Body of pancreas (tissue), 4 donors: ENCODE data around the gene FAM20C. TPM values are rescaled to one million over a fixed set of nuclear protein-coding genes. Genes with fewer than 3 reads are reported as not detected.
"Not testable (repeated sequence)": the region's sequence is repeated elsewhere in the genome, so short reads cannot be mapped to it uniquely, and the experiment has no call there.

Experiments used
- ATAC-seq: fragments of 150-250 bp; one replicate; pipeline ENCODE4 v1.9.1; 2016
- DNase-seq, 4 donors: peaks; one replicate each; pipeline ENCODE4 v3.0.0-alpha.2; 2019
- H3K27ac ChIP-seq, 4 donors: fragments of 200-600 bp; sonication (generic); 1 replicate in 3 of 4; 2 replicates in 1 of 4; pipeline versions ENCODE4 v1.5.1 to v1.6.1; 2016 to 2019; ENCODE audit warnings: mild to moderate bottlenecking in 1 of 4, mixed read lengths in 1 of 4, moderate library complexity in 1 of 4
- H3K27me3 ChIP-seq, 2 donors: fragments of 200-600 bp; sonication (generic); one replicate each; pipeline ENCODE4 v1.6.0; 2016; ENCODE audit warnings: mild to moderate bottlenecking in 1 of 2
- H3K36me3 ChIP-seq, 2 donors: fragments of 200-600 bp; sonication (generic); replicated peaks in 1 of 2; 2 replicates each; pipeline ENCODE4 v1.5.1; 2016; ENCODE audit warnings: low read depth in 2 of 2; ENCODE audit not compliant: insufficient read depth in 1 of 2
- H3K4me1 ChIP-seq: fragments of 200-600 bp; sonication (generic); one replicate; pipeline ENCODE4 v1.6.0; 2016
- H3K4me3 ChIP-seq, 2 donors: fragments of 200-600 bp; sonication (generic); 1 replicate in 1 of 2; 2 replicates in 1 of 2; pipeline ENCODE4 v1.5.1; 2016 to 2019
- H3K9me3 ChIP-seq, 3 donors: fragments of 200-600 bp; sonication (generic); 1 replicate in 2 of 3; 2 replicates in 1 of 3; pipeline ENCODE4 v1.5.1; 2016
- CTCF ChIP-seq, 7 experiments: fragments of 450-650 bp in 4 of 7; fragments of 200-600 bp in 3 of 7; sonication (generic) in 3 of 7; IDR thresholded peaks; one replicate each; pipeline ENCODE4 v1.5.1; 2016 to 2019; ENCODE audit warnings: antibody characterized with exemption in 7 of 7
- POLR2A ChIP-seq, 3 donors: fragments of 450-650 bp; IDR thresholded peaks; one replicate each; pipeline ENCODE4 v1.6.1; 2016; ENCODE audit warnings: antibody characterized with exemption in 3 of 3, mild to moderate bottlenecking in 2 of 3
- WGBS, 2 donors: methylation state at CpG; one replicate each; pipeline ENCODE4 v1.1.5; 2017; 5-methylcytosine and 5-hydroxymethylcytosine counted together
- intact Hi-C: fragments of 100-400 bp; cut with DNase I; formaldehyde crosslinking; loops from one replicate; pipeline ENCODE4 v1.15.1; 2023
- total RNA-seq, 2 donors: library from RNA; depleted of rRNA; stranded (reverse); fragments of >200 nt; gene quantifications; one replicate each; pipeline ENCODE4 v1.1.0, GENCODE V29; 2016

FAM20C gene
- total RNA-seq, 2 donors from 2014 or later: 12.7 to 26.0 TPM

- Histone ChIP-seq H3K4me3 (no peak overlapping the region), H3K27me3 (no peaks in the 10 kb centered on the region), H3K4me1 (no peaks in the 10 kb centered on the region), H3K27ac (no peak overlapping the region), H3K9me3 (no peaks in the 10 kb centered on the region), H3K36me3 (peaks cover 0 to 8% of the 10 kb centered on the region in 2 donors)
- no peak for TF ChIP-seq POLR2A (IDR thresholded peaks at IDR 0.05)
- peak in 3 of 7 experiments; percentile 17 to 26 (median 18) for TF ChIP-seq CTCF (IDR thresholded peaks at IDR 0.05)
- intact Hi-C loops: no loop called here
- 64 to 79% methylated on average over 6 to 10 of the region's 10 CpGs for WGBS, 2 donors
- ATAC-seq (no peak), DNase-seq (peak in 1 of 4 donors; percentile 24)
Measured at GRCh38 chr7:200704-201103, 8.3 kb downstream of the FAM20C start.

GRCh38 chr7:204326-204725 lies 12.0 kb downstream of the FAM20C start:
- no peaks in the 10 kb centered on the region for H3K27me3 ChIP-seq
- no peak for ATAC-seq
- WGBS, 2 donors: 90 to 93% methylated on average over 14 to 15 of the region's 17 CpGs
- H3K36me3 ChIP-seq: no peaks in the 10 kb centered on the region
- intact Hi-C loops: no loop called here
- H3K9me3 ChIP-seq: no peaks in the 10 kb centered on the region
- no peak for DNase-seq
- H3K4me3 ChIP-seq: no peak overlapping the region
- H3K4me1 ChIP-seq: no peaks in the 10 kb centered on the region
- TF ChIP-seq POLR2A (IDR thresholded peaks at IDR 0.05): no peak
- TF ChIP-seq CTCF (IDR thresholded peaks at IDR 0.05): no peak
- H3K27ac ChIP-seq: no peak overlapping the region

GRCh38 chr7:205115-206010 lies 13.0 kb downstream of the FAM20C start:
- ATAC-seq (peak; percentile 49), DNase-seq (no peak)
- intact Hi-C loops: no loop called here
- no peaks in the 10 kb centered on the region for H3K4me1 ChIP-seq
- no peaks in the 10 kb centered on the region for H3K9me3 ChIP-seq
- H3K27me3 ChIP-seq: no peaks in the 10 kb centered on the region
- H3K36me3 ChIP-seq: no peaks in the 10 kb centered on the region
- no peak overlapping the region for H3K4me3 ChIP-seq
- H3K27ac ChIP-seq: no peak overlapping the region
- TF ChIP-seq POLR2A (IDR thresholded peaks at IDR 0.05): no peak
- TF ChIP-seq CTCF (IDR thresholded peaks at IDR 0.05): no peak
- WGBS, 2 donors: 93 to 97% methylated on average over 35 to 47 of the region's 49 CpGs

- WGBS, 2 donors: 81 to 90% methylated on average over 30 to 31 of the region's 31 CpGs
- H3K4me3 ChIP-seq, H3K9me3 ChIP-seq, H3K27me3 ChIP-seq, H3K27ac ChIP-seq, ATAC-seq, H3K36me3 ChIP-seq, intact Hi-C loops, H3K4me1 ChIP-seq, DNase-seq: not testable (repeated sequence)
Measured at GRCh38 chr7:206351-206750, 14.0 kb downstream of the FAM20C start.

GRCh38 chr7:207418-208129 lies 15.2 kb downstream of the FAM20C start:
- ATAC-seq (no peak), DNase-seq (no peak)
- H3K27ac ChIP-seq: no peak overlapping the region
- no peaks in the 10 kb centered on the region for H3K4me1 ChIP-seq
- no peaks in the 10 kb centered on the region for H3K9me3 ChIP-seq
- 89 to 94% methylated on average over 22 to 26 of the region's 39 CpGs for WGBS, 2 donors
- no peak overlapping the region for H3K4me3 ChIP-seq
- TF ChIP-seq POLR2A (IDR thresholded peaks at IDR 0.05) (no peak), CTCF (IDR thresholded peaks at IDR 0.05) (no peak)
- intact Hi-C loops: no loop called here
- H3K27me3 ChIP-seq: no peaks in the 10 kb centered on the region
- no peaks in the 10 kb centered on the region for H3K36me3 ChIP-seq
